Psoas muscle (tissue), 8 donors: Measurements from ENCODE around the gene EDDM3A. TPM values are rescaled to one million over a fixed set of nuclear protein-coding genes. Genes with fewer than 3 reads are reported as not detected.

ENCODE experiments used
- ATAC-seq, 4 donors: fragments of 200-7000 bp; cut with Tn5 transposase; one replicate each; pipeline ENCODE4 v1.9.1; 2020; ENCODE audit warnings: moderate library complexity in 3 of 4, mild to moderate bottlenecking in 2 of 4
- DNase-seq, 2 donors: peaks; one replicate each; pipeline ENCODE4 v3.0.0-alpha.2; 2020
- H3K27ac ChIP-seq: fragments of 200-600 bp; one replicate; pipeline ENCODE4 v1.8.0; 2022
- H3K27me3 ChIP-seq, 3 donors: fragments of 200-600 bp in 1 of 3; one replicate each; pipeline versions ENCODE4 v1.6.1 to v1.8.0; 2013 to 2022; ENCODE audit warnings: low read length in 2 of 3, mild to moderate bottlenecking in 2 of 3, moderate library complexity in 1 of 3; ENCODE audit not compliant: insufficient read depth in 3 of 3
- H3K36me3 ChIP-seq, 2 donors: fragments of 200-600 bp in 1 of 2; one replicate each; pipeline versions ENCODE4 v1.6.1 to v1.8.0; 2013 to 2022; ENCODE audit warnings: low read depth in 1 of 2, mild to moderate bottlenecking in 1 of 2, moderate library complexity in 1 of 2; ENCODE audit not compliant: insufficient read depth in 1 of 2
- H3K4me1 ChIP-seq: fragments of 200-600 bp; one replicate; pipeline ENCODE4 v1.8.0; 2022
- H3K4me3 ChIP-seq: fragments of 200-600 bp; one replicate; pipeline ENCODE4 v1.8.0; 2022; ENCODE audit warnings: mild to moderate bottlenecking
- H3K9me3 ChIP-seq: fragments of 200-600 bp; one replicate; pipeline ENCODE4 v1.8.0; 2022
- CTCF ChIP-seq: fragments of 200-600 bp; IDR thresholded peaks from one replicate; pipeline ENCODE4 v1.8.0; 2022; ENCODE audit warnings: antibody characterized with exemption
- WGBS, 3 donors: extraction: QIAGEN DNeasy Blood & Tissue Kit; methylation state at CpG; one replicate each; pipeline versions ENCODE4 v1.1.6 to v1.1.7; 2013; 5-methylcytosine and 5-hydroxymethylcytosine counted together
- intact Hi-C, 2 donors: fragments of 100-400 bp; cut with DNase I; formaldehyde crosslinking; loops; one replicate each; pipeline versions ENCODE4 v1.11.0 to v1.14.2; 2022
- polyA plus RNA-seq, 3 donors: library from polyadenylated mRNA; stranded (reverse); fragments of 200-250 nt; gene quantifications; one replicate each; pipeline ENCODE4 v1.2.3, GENCODE V29; 2013
- total RNA-seq, 4 donors: library from RNA; stranded (reverse); fragmentation: NEBNext Ultra II Directional in 2 of 4; extraction: Animal tissue kit (Norgen Biotek cat#: 25700) in 2 of 4; gene quantifications; one replicate each; pipeline versions ENCODE4 v1.2.1 to v1.2.4, GENCODE V29; 2021 to 2023
- donor health status: healthy with polysubstance abuse.
- donor health status: DM: no; HTN: no; CAD: no; lungs with moderate emphysema.
- donor health status: Bipolar disorder and iron deficiency.
- donor health status: healthy.
- donor health status: DM: yes; HTN: yes; CAD: no.
- donor health status: DM: no; HTN: no; CAD: no.
- donor health status: DM: no; HTN: no; CAD: no.
- donor health status: DM: yes; HTN: yes; CAD: no.

The EDDM3A gene
- total and polyA plus RNA-seq, 7 donors = 0.03 TPM; not detected in 6

- WGBS, 3 donors = 68 to 74% (median 73%) methylated on average over 6 of the region's 6 CpGs
- no peaks in the 10 kb centered on the region for H3K36me3 ChIP-seq
- no peak for TF ChIP-seq CTCF
- no peaks in the 10 kb centered on the region for H3K9me3 ChIP-seq
- no peak overlapping the region for H3K4me3 ChIP-seq
- peaks cover 0 to 7% (median 0%) of the 10 kb centered on the region in 3 donors for H3K27me3 ChIP-seq
- H3K27ac ChIP-seq = no peak overlapping the region
- ATAC-seq (no peak), DNase-seq (no peak)
- H3K4me1 ChIP-seq = no peaks in the 10 kb centered on the region
- intact Hi-C loops = no loop called here
These were observed 14.8 kb upstream of the EDDM3A start for GRCh38 chr14:20730891-20731290.

DNA sequence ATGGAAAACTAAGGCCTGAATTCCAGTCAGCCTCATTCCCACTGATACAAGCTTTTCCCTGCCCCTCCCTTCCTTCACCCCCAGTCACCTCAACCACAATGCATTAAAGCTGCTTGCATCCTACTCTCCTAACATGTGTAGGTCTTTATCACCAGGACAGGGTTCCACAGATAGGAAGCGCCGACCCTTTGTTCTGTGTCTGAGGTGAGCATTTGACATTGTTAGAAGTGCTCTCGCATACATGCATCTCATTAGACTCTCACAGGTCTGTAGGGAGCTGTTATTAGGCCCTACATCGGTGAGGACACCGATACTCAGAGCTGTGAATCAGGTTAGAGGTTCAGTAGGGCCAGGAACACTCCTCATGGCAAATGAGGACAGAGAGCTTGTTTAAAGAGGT, 13.2 kb upstream of the EDDM3A start:
- DNase-seq (no peak), ATAC-seq (no peak)
- 82 to 84% (median 82%) methylated on average over 5 of the region's 5 CpGs for WGBS, 3 donors
- intact Hi-C loops = no loop called here
- H3K4me1 ChIP-seq = no peaks in the 10 kb centered on the region
- no peak for TF ChIP-seq CTCF
- H3K27me3 ChIP-seq = no peaks in the 10 kb centered on the region
- no peak overlapping the region for H3K4me3 ChIP-seq
- no peaks in the 10 kb centered on the region for H3K9me3 ChIP-seq
- H3K36me3 ChIP-seq = no peaks in the 10 kb centered on the region
- H3K27ac ChIP-seq = no peak overlapping the region

- Histone ChIP-seq H3K27ac (no peak overlapping the region), H3K4me3 (no peak overlapping the region), H3K9me3 (no peaks in the 10 kb centered on the region), H3K4me1 (no peaks in the 10 kb centered on the region), H3K27me3 (no peaks in the 10 kb centered on the region), H3K36me3 (no peaks in the 10 kb centered on the region)
- 47 to 48% (median 48%) methylated on average over 6 of the region's 6 CpGs for WGBS, 3 donors
- no peak for TF ChIP-seq CTCF
- intact Hi-C loops = no loop called here
- ATAC-seq (no peak), DNase-seq (no peak)
These were observed 12.6 kb upstream of the EDDM3A start for GRCh38 chr14:20732979-20733635.

DNA sequence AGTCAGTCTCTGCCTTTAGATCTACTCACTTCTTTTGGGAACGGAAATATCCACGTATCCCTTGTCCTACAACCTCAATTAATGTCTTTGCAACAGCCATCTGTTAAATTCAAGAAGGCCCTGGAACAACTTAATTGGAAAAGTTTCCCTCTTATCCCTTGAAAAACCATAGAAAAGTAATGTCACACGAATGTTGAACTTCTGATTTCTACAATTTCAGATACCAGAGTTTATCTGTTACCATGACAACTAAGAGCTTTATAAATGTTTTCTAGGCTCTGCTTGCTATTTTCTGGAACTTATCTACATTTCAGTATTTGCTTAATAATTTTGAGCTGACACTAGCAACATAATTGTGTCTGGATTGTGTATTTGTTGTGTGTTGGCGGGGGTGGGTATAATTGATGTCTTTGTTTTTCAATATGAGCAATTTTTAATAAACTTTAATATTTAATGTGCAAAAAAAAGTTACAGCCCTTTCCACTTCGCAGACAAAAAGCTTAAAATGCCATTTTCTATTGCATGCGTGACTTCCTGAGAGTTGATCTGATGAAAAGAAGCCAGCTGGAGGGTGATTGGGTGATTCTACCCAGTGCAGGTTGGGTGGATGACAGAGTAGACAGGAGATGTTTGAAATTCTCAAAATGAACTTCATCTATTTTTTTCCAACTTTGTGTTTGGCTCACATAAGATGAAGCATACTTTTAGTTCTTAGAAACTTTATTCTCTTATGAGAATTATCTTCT, 11.8 kb upstream of the EDDM3A start:
- Histone ChIP-seq H3K27me3 (no peaks in the 10 kb centered on the region), H3K4me3 (no peak overlapping the region), H3K36me3 (no peaks in the 10 kb centered on the region), H3K4me1 (no peaks in the 10 kb centered on the region), H3K27ac (no peak overlapping the region), H3K9me3 (no peaks in the 10 kb centered on the region)
- TF ChIP-seq CTCF = no peak
- ATAC-seq = no peak
- intact Hi-C loops = no loop called here
- 39 to 49% (median 43%) methylated on average over 6 of the region's 6 CpGs for WGBS, 3 donors
- DNase-seq = no peak
